ENCODE measurements around the gene CRTAP.
"Not testable (repeated sequence)": the region's sequence is repeated elsewhere in the genome, so short reads cannot be mapped to it uniquely, and the experiment has no call there.

CRTAP gene

DNA sequence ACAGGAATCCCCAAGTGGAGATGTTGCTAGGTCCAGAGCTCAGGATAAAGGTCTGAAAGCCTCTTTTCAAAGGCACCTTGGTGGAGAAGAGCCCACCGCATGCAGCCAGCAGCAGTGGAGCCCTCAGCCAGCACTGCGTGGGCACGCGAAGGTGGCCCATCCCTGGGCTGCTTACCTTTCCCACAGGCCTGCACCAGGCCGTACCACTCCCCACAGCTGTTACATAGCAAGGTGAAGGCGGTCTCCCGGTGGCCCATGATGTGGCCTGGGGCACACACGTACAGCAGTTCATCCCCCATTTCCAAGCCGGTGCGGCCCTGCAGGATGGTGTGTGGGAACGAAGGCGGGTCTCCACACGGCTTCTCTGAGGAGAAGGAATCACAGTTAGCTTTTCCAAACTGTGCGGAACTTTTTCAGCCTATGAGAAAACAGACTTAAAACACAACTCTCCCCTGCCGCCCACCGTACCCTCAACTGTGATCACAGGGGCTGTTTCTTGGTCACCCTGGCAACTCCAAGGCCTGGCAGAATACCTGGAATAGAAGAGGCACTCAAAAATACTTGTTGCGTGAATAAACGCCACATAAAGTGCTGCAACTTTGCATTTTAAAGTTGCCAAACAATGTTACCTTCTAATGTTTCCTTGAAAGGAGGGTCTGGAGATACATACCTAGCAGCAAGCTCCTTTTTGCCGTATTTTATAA is 61.0 kb downstream of the CRTAP start:
- DNase-seq (ENCODE audit: low spot score): no peak

DNA sequence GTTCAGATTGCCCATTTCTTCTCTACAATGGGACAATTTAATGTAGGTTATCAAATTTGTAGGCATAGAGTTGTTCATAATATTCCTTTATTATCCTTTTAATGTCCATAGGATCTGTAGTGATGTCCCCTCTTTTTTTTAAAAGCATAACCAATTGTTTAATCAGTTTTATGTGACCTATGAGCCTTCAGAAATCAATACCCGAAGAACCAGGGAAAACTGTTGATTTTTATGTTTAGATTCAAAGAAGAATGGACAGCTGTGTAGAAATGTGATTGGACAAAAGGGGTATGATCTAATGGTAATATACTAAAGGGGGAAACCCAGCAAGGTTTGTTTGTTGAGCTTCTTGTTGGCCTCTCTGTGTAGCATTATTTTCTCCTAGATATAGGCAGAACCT is 65.3 kb downstream of the CRTAP start:
- DNase-seq (ENCODE audit: low spot score): no peak

DNA sequence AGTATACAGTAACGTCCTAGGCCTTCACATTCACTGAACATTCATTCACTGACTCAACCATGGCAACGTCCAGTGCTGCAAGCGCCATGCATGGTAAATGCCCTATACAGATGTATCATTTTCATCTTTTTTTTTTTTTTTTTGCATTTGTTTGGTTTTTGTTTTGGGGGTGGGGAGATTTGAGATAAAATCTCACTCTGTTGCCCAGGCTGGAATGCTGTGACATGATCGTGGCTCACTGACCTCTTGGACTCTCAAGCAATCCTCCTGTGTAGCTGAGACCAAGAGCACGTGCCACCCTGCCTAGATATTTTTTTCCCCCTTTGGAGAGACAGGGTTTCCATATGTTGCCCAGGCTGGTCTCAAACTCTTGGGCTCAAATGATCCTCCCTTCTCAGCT is 67.4 kb downstream of the CRTAP start:
- DNase-seq (ENCODE audit: low spot score): no peak

DNA sequence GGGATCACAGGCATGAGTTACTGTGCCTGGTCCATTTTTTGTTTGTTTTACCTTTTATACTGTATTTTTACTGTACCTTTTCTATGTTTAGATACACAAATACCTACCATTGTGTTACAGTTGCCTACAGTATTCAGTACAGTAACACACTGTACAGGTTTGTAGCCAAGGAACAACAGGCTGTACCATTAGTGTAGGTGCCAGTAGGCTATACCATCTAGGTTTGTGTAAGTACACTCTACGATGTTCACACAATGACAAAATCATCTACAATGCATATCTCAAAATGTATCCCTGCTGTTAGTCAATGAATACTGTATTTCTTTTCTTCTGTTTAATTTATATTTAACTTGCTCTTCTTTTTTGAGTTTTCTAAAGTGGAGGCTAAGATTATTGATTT is 67.8 kb downstream of the CRTAP start:
- not testable (repeated sequence) for DNase-seq (ENCODE audit: low spot score)

DNA sequence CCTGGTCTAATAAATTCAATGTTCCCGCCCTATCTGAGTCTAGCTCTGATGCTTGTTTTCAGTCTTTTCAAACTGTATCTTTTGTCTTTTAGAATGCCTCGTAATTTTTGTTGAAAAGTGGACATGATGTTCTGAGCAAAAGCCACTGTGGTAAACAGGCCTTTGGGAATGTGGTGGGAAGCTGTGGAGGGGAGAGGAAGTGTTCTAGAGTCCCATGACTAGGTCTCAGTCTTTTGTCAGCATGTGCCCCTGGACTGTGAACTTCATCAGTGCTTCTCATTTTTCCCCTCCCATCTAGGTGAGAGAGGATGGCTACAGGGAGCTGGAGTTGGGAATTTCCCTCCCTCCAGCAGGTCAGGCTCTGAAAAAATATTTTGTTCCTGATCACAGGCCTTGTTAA is 71.0 kb downstream of the CRTAP start:
- DNase-seq (ENCODE audit: low spot score): no peak

DNA sequence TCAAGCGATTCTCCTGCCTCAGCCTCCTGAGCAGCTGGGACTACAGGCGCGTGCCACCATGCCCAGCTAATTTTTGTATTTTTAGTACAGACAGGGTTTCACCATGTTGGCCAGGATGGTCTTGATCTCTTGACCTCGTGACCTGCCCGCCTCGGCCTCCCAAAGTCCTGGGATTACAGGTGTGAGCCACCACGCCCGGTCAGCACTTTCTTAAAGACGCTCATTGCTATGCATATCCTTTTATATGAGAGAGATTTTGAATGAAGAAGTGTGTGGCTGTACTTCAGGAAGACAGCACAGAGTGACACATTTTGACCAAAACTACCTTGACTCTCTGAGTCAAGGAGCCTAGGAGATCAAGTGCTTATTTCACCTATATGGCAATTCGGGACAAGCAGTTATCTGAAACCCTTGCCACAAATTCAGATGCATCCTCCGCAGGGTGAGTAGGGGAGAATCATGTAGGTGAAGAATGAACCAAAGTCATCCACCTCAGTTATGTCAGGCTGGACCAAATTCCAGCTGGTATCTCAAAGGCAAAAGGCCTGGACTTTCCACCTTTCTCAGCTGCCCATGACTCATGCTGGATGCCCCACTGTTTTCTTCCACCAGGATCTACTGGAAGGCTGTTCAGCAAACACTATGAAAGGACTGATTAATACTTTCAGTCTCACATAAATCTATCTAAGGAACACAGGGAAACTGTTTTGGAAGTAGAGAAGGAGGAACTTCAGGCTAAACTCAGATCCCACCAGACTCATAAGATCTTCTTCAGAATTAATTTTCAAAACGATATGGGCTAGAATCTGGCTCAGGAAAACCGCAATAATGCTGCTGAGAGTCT is 72.9 kb downstream of the CRTAP start:
- no peak for DNase-seq (ENCODE audit: low spot score)

DNA sequence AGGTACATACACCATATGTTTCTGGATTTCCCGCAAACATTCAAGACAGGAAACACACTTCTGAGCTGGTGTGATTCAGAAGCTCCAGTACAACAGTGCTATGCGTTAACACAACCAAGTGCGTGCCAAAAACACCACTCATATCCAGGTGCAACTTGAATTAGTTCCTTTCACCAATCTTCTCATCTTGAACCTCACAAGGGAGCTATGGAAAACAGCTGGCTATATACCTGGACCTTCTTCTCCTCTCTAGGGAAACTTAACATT is 73.5 kb downstream of the CRTAP start:
- no peak for DNase-seq (ENCODE audit: low spot score)

DNA sequence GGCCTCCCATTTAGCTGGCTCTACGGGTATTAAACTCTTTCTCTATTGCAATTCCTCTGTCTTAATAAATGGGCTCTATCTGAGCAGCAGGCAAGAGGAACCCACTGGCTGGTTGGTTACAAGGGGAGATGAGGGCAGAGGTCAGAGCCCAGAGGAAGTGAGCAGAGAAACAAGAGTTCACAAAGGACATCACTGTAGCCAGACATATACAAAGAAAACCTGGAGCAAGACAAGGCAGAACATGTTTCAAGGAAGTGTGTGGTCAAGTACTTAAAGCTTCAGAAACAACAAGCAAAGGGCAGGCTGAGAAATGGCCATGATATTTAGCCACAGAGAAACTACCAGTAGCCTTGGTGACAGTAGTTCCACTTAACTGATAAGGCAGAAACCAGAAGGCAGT is 80.5 kb downstream of the CRTAP start:
- no peak for DNase-seq (ENCODE audit: low spot score)

DNA sequence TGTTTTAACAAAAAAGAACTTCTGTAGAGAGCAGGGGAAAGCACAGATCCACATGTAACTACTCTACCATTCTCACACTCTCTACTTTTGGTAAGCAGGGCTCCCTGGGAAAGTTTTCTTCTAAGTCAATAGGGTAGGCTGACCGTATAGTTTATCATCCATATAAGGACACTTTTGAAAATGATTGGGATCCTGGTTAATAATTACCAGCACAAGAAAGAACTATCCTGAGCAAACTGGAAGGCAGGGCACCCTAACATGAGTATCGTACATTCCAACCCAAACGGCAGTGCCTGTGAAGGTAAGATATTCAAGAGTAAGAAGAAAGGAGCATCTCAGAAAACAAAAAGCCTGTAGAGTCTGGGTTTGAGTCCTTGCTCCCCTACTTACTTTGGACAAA is 82.7 kb downstream of the CRTAP start:
- no peak for DNase-seq (ENCODE audit: low spot score)

All from left forelimb (tissue), 1 donor.